ENCODE measurements around the gene ZNF385D. TPM values are rescaled to one million over a fixed set of nuclear protein-coding genes. Genes with fewer than 3 reads are reported as not detected.
A peak's percentile ranks its signal among the peaks of the same experiment; 100 is the strongest.

ZNF385D gene
- total RNA-seq (1 to 10 TPM in 3 of 6 donors, under 1 TPM in 3; 0.57 to 4.0 (median 1.5) TPM), polyA plus RNA-seq (1 to 10 TPM in 1 of 2 donors, under 1 TPM in 1; 0.42 to 1.3 TPM)

- DNase-seq, result peak in 3 of 6 donors; percentile 12 to 61 (median 32)
- peaks cover 0 to 18% (median 0%) of the 10 kb centered on the region in 4 donors for H3K27me3 ChIP-seq
- intact Hi-C loops (cut with DNase I), result no loop called here
- FAIRE-seq, result no peak
- H3K4me1 ChIP-seq, result no peaks in the 10 kb centered on the region
- no peak for TF ChIP-seq CTCF (IDR thresholded peaks at IDR 0.05)
- no peak within 1 kb of the TSS for H3K27ac ChIP-seq
- H3K9me3 ChIP-seq, result no peaks in the 10 kb centered on the region
- ATAC-seq, result peak in 3 of 4 donors; percentile 58 to 66 (median 64)
- 1 to 2% methylated on average over 31 of the region's 31 CpGs for WGBS, 2 donors
- peak within 1 kb of the TSS in 1 of 4 donors; percentile 18 for H3K4me3 ChIP-seq
- no peaks in the 10 kb centered on the region for H3K36me3 ChIP-seq
Measured at GRCh38 chr3:21750831-21751391, at the start of gene ZNF385D. Gene ZNF385D, minus strand, starts transcription at chr3:21751210. Its CDS starts 294 bp downstream, at chr3:21750916.

GRCh38 chr3:21798356-21799088 lies 47.5 kb upstream of the ZNF385D start:
- H3K4me1 ChIP-seq, result no peaks in the 10 kb centered on the region
- H3K9me3 ChIP-seq, result no peaks in the 10 kb centered on the region
- intact Hi-C loops (cut with DNase I), result no loop called here
- no peak for DNase-seq
- no peak overlapping the region for H3K27ac ChIP-seq
- 81 to 85% methylated on average over 9 of the region's 9 CpGs for WGBS, 2 donors
- no peak for FAIRE-seq
- no peaks in the 10 kb centered on the region for H3K36me3 ChIP-seq
- ATAC-seq, result no peak
- TF ChIP-seq CTCF (IDR thresholded peaks at IDR 0.05), result no peak
- H3K27me3 ChIP-seq, result no peaks in the 10 kb centered on the region
- H3K4me3 ChIP-seq, result no peak overlapping the region

- 6 to 10% methylated on average over 2 of the region's 2 CpGs for WGBS, 2 donors
- H3K4me1 ChIP-seq, result no peaks in the 10 kb centered on the region
- no peak for FAIRE-seq
- no peak for DNase-seq
- no peaks in the 10 kb centered on the region for H3K9me3 ChIP-seq
- H3K27me3 ChIP-seq, result no peaks in the 10 kb centered on the region
- no peak overlapping the region for H3K4me3 ChIP-seq
- intact Hi-C loops (cut with DNase I), result no loop called here
- ATAC-seq, result no peak
- no peak for TF ChIP-seq CTCF (IDR thresholded peaks at IDR 0.05)
- no peaks in the 10 kb centered on the region for H3K36me3 ChIP-seq
- no peak overlapping the region for H3K27ac ChIP-seq
Measured at GRCh38 chr3:21795921-21796320, 44.9 kb upstream of the ZNF385D start.

- intact Hi-C loops (cut with DNase I), result no loop called here
- no peaks in the 10 kb centered on the region for H3K27me3 ChIP-seq
- no peak for TF ChIP-seq CTCF (IDR thresholded peaks at IDR 0.05)
- H3K27ac ChIP-seq, result no peak overlapping the region
- DNase-seq, result peak in 1 of 6 donors; percentile 9
- ATAC-seq, result peak in 2 of 4 donors; percentile 81 to 83
- no peaks in the 10 kb centered on the region for H3K4me1 ChIP-seq
- WGBS, 2 donors, result 48% methylated on average over 5 of the region's 5 CpGs
- H3K36me3 ChIP-seq, result no peaks in the 10 kb centered on the region
- no peak for FAIRE-seq
- H3K9me3 ChIP-seq, result no peaks in the 10 kb centered on the region
- H3K4me3 ChIP-seq, result no peak overlapping the region
Measured at GRCh38 chr3:21795152-21795837, 44.3 kb upstream of the ZNF385D start.

Data from pancreas (tissue), 10 donors.